ENCODE results near the gene KRABD2.

KRABD2 gene

GRCh38 chr17:8419305-8419704, 42.8 kb upstream of the KRABD2 start (continued):
- TF ChIP-seq REST (IDR thresholded peaks at IDR 0.05; ENCODE audit: unreplicated experiment), result no peak

- no peaks in the 10 kb centered on the region for H3K4me1 ChIP-seq (ENCODE audit: insufficient read depth)
- no peak for ATAC-seq
- no peaks in the 10 kb centered on the region for H3K27me3 Mint-ChIP-seq (ENCODE audit: insufficient read depth, low read depth, poor library complexity)
Measured at GRCh38 chr17:8418471-8418870, 42.0 kb upstream of the KRABD2 start.

More at GRCh38 chr17:8418471-8418870, 42.0 kb upstream of the KRABD2 start:
- no peaks in the 10 kb centered on the region for H3F3A ChIP-seq (replicated peaks; ENCODE audit: low read depth)
- no peaks in the 10 kb centered on the region for H3K4me1 Mint-ChIP-seq
- no peak overlapping the region for H3K27ac ChIP-seq (ENCODE audit: low read depth)
- no peak overlapping the region; the same call in 2 of the 3 replicates for H3K4me3 Mint-ChIP-seq
- H3K9me2 ChIP-seq (ENCODE audit: insufficient read depth), result no peaks in the 10 kb centered on the region
- no peak for DNase-seq (ENCODE audit: low spot score)
- no peaks in the 10 kb centered on the region for H3K79me2 ChIP-seq (replicated peaks; ENCODE audit: insufficient read depth)
- H3K36me3 Mint-ChIP-seq (ENCODE audit: low read depth), result no peaks in the 10 kb centered on the region
- no peak overlapping the region for H2AFZ ChIP-seq
- H4K20me1 ChIP-seq (replicated peaks; ENCODE audit: insufficient read depth), result no peaks in the 10 kb centered on the region
- H3K9me3 Mint-ChIP-seq, result no peaks in the 10 kb centered on the region
- TF ChIP-seq EZH2 (IDR thresholded peaks at IDR 0.05; ENCODE audit: low read depth, unreplicated experiment) (no peak), STAT1 (IDR thresholded peaks at IDR 0.05; ENCODE audit: unreplicated experiment) (no peak), POLR2AphosphoS5 (IDR thresholded peaks at IDR 0.05; ENCODE audit: low read depth) (no peak), ZNF114 (CRISPR knock-in tag; IDR thresholded peaks at IDR 0.05) (no peak), REST (IDR thresholded peaks at IDR 0.05; ENCODE audit: unreplicated experiment) (no peak), JUNB (IDR thresholded peaks at IDR 0.05; ENCODE audit: unreplicated experiment) (no peak), EZH2phosphoT487 (IDR thresholded peaks at IDR 0.05; ENCODE audit: unreplicated experiment) (no peak), CREB1 (CRISPR knock-in tag; IDR thresholded peaks at IDR 0.05; ENCODE audit: low read depth) (no peak), ZNF462 (CRISPR knock-in tag; IDR thresholded peaks at IDR 0.05) (no peak)
- TF ChIP-seq, protein P1, sequence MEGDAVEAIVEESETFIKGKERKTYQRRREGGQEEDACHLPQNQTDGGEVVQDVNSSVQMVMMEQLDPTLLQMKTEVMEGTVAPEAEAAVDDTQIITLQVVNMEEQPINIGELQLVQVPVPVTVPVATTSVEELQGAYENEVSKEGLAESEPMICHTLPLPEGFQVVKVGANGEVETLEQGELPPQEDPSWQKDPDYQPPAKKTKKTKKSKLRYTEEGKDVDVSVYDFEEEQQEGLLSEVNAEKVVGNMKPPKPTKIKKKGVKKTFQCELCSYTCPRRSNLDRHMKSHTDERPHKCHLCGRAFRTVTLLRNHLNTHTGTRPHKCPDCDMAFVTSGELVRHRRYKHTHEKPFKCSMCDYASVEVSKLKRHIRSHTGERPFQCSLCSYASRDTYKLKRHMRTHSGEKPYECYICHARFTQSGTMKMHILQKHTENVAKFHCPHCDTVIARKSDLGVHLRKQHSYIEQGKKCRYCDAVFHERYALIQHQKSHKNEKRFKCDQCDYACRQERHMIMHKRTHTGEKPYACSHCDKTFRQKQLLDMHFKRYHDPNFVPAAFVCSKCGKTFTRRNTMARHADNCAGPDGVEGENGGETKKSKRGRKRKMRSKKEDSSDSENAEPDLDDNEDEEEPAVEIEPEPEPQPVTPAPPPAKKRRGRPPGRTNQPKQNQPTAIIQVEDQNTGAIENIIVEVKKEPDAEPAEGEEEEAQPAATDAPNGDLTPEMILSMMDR (conservative IDR thresholded peaks at IDR 0.05; ENCODE audit: low read depth in 2 of 2), result no peak
- no peak overlapping the region for H3K27ac Mint-ChIP-seq
- H3K4me3 ChIP-seq, result no peak overlapping the region
- no peaks in the 10 kb centered on the region for H3K27me3 ChIP-seq (ENCODE audit: insufficient read depth)
- no peak overlapping the region for H3K4me2 ChIP-seq
- no peaks in the 10 kb centered on the region for H3K36me3 ChIP-seq (ENCODE audit: insufficient read depth)

All from GM23338 (cell line).